Erythroblast (primary cell): Measurements from ENCODE around the gene SH3BGRL3.
A peak's percentile ranks its signal among the peaks of the same experiment; 100 is the strongest.

Experiments
- DNase-seq, 2 experiments: peaks; one replicate each; lab custom pipeline; 2025; lab: John Stamatoyannopoulos, UW
- GATA1 ChIP-seq: IDR thresholded peaks from 2 replicates; pipeline ENCODE4 v1.6.1; 2011; ENCODE audit warnings: low read depth, mild to moderate bottlenecking, control low read depth, low read length, moderate library complexity
- POLR2A ChIP-seq: IDR thresholded peaks from 2 replicates; pipeline ENCODE4 v1.6.1; 2011; ENCODE audit warnings: mild to moderate bottlenecking, low read length

The SH3BGRL3 gene

GRCh38 chr1:26306290-26307229 is 26.7 kb downstream of the SH3BGRL3 start, which contains the start of gene UBXN11:
Gene UBXN11, minus strand, starts transcription at chr1:26306636. Its CDS starts 3,753 bp downstream, at chr1:26302883.
- TF ChIP-seq GATA1: no peak
- peak; percentile 70 for TF ChIP-seq POLR2A
- peak; percentile 93 to 94 for DNase-seq

- TF ChIP-seq POLR2A: no peak
- no peak for TF ChIP-seq GATA1
- DNase-seq: no peak
Measured at GRCh38 chr1:26307363-26307781, 27.5 kb downstream of the SH3BGRL3 start.

DNA sequence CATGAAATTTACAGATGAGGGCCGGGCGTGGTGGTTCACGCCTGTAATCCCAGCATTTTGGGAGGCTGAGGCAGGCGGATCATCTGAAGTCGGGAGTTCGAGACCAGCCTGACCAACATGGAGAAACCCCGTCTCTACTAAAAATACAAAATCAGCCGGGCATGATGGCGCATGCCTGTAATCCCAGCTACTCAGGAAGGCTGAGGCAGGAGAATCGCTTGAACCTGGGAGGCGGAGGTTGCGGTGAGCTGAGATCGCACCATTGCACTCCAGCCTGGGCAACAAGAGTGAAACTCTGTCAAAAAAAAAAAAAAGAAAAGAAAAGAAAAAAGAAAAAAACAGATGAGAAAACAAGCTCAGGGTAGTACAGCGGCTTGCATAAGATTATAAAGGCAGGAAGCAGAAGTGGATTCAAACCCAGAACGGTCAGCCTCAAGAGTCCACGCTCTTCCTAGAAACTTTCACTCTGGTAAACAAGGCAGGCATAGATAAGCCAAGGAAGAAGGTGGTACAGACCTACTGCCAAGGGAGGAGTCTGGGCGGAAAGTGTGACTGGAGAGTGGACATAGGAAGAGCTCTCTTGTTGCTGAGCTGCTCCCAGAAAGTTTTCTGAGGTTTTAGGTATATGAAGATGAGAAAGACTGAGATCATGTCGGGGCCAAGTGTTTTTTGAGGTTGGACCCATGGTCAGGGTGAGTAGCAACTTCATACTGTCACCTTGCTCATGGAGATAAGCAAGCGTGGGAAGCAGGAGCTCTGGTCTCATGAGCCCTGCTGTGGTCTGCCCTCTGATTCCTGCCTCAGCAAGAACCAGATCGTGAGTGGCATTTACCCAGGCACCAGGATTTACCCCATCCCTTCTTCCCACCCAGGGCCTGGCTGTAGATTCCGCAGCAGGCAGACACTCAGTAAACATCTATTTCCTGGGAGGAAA is 28.3 kb downstream of the SH3BGRL3 start:
- peak in 1 of 2 experiments; percentile 47 for DNase-seq

DNA sequence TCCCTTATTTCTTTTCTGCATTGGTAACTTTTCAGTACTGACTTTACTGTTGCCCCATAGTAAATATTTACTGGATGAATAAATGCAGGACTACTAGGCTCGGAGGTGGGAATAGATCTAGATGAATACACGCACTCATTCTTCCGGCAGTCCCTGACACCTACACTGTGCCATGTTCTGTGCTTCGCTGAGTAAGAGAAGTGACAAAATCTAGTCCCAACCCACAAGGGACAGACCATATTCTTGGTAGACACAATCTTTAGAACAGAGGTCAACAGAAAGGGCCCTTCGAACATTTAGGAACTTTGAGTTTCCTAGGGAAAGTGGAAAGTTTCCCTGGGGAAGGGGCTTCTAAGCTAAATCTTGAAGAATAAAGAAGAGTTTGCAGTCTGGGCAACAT is 34.6 kb downstream of the SH3BGRL3 start:
- DNase-seq: no peak
- no peak for TF ChIP-seq POLR2A
- TF ChIP-seq GATA1: no peak

- TF ChIP-seq GATA1 (no peak), POLR2A (no peak)
- DNase-seq: no peak
Measured at GRCh38 chr1:26315874-26316850, 36.3 kb downstream of the SH3BGRL3 start.

DNA sequence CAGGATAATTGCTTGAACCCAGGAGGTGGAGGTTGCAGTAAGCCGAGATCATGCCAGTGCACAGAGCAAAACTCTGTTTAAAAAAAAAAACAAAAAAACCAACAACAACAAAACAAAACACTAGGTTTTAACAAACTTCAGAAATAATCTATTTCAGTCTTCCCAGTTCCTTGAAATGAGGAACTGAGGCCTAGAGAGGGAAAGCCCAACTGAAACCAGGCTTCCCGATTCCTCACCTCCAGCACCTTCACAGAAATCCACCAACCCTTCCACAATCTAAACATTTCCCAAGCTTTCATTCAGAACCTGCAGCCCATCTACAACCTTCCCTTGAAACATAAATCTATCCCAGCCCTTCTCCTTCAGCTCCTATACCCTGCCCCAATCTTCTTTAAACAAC is 37.3 kb downstream of the SH3BGRL3 start:
- no peak for TF ChIP-seq POLR2A
- no peak for TF ChIP-seq GATA1
- DNase-seq: no peak

DNA sequence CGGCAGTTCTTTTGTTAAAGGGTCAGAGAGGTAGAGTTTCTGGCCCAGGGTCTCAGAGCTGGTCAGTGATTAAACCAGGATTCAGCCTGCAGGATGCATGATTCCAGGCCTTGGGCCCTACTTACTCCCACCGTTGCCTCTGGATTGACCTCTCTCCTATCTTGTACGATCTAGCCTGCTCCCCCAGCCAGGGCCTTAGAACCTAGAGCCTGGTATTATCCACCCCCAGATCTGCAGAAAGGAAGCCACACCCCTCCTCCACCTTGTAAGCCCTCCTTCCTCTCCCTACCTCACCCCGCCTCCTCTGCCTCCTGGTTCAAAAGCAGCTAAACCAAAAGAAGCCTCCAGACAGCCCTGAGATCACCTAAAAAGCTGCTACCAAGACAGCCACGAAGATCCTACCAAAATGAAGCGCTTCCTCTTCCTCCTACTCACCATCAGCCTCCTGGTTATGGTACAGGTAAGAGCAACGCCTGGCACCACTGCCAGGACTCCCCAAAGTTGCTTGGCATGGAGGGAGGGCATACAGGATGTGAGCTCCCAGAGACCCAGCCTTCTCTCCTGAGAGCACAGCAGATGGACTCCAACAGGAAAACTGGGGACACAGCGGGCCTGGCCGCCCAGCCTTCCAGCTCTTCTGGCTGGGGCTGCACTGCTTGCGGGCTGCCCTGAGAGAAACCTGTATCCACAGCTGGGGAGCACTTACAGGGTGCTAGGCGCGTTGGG is 37.9 kb downstream of the SH3BGRL3 start, which contains the start of gene CD52:
TSS of gene CD52 (plus strand) at position 347 of the 726 bp plus-strand sequence. CDS start at position 407, 60 bp downstream.
- DNase-seq: peak in 1 of 2 experiments; percentile 32
- TF ChIP-seq GATA1 (no peak), POLR2A (no peak)

GRCh38 chr1:26318338-26319064 is 38.6 kb downstream of the SH3BGRL3 start:
- DNase-seq: peak in 1 of 2 experiments; percentile 19
- TF ChIP-seq POLR2A: no peak

DNA sequence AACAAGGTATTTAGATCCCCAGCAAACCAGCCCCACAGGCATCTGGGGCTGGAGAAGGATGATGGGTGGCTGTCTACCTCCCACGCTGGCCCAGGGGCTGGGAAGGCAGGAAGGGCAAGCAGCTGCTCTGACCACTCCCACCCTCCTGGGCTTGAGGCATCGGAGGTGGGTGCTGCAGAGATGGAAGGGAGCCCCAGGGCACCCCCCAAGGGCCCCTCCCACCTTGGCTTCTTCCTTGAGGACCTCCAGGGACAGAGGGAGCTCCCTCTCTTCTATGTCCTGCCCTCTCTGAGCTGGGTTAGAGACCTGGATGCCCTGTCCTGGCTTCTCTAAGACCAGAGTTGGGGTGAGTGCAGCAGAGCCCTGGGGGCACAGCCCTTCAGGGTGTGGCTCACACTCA is 41.0 kb downstream of the SH3BGRL3 start:
- no peak for DNase-seq
- TF ChIP-seq GATA1 (no peak), POLR2A (no peak)

- peak in 1 of 2 experiments; percentile 94 for DNase-seq
- TF ChIP-seq GATA1 (no peak), POLR2A (no peak)
Measured at GRCh38 chr1:26321315-26322041, 41.6 kb downstream of the SH3BGRL3 start.

GRCh38 chr1:26322042-26322331 is 42.1 kb downstream of the SH3BGRL3 start:
- no peak for TF ChIP-seq GATA1
- no peak for TF ChIP-seq POLR2A
- no peak for DNase-seq

DNA sequence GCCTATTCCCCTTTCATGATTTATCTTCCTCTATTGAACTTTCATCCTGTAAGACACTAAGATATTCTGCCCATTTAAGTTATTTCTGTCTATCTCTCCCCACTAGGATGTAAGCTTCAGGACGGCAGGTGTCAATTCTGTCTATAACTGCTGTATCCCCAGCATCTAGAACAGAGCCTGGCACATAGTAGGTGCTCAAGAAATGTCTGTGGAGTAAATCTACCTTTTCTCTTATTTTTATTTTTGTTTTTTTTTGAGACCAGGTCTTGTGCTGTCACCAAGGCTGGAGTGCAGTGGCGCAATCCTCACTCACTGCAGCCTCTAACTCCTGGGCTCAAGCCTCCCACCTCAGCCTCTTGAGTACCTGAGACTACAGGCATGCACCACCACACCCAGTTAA is 43.5 kb downstream of the SH3BGRL3 start:
- TF ChIP-seq GATA1 (no peak), POLR2A (no peak)
- DNase-seq: no peak
